GM21390 (cell line): ENCODE measurements around the gene MAGI3.
"Not testable (repeated sequence)": the region's sequence is repeated elsewhere in the genome, so short reads cannot be mapped to it uniquely, and the experiment has no call there.

ENCODE experiments used
- ATAC-seq: cut with Tn5 transposase; IDR thresholded peaks from one replicate; pipeline ENCODE4 v1.9.1; 2021; ENCODE audit not compliant: unreplicated experiment

The MAGI3 gene

GRCh38 chr1:113439277-113439670, 49.0 kb downstream of the MAGI3 start:
- no peak for ATAC-seq

- ATAC-seq: no peak
Measured at GRCh38 chr1:113442131-113442530, 51.8 kb downstream of the MAGI3 start.

- no peak for ATAC-seq
Measured at GRCh38 chr1:113444857-113445256, 54.5 kb downstream of the MAGI3 start.

- ATAC-seq: no peak
Measured at GRCh38 chr1:113451710-113452109, 61.4 kb downstream of the MAGI3 start.

GRCh38 chr1:113452921-113453770, 62.8 kb downstream of the MAGI3 start:
- ATAC-seq: no peak

- no peak for ATAC-seq
Measured at GRCh38 chr1:113453771-113454083, 63.4 kb downstream of the MAGI3 start.

GRCh38 chr1:113455374-113455773, 65.1 kb downstream of the MAGI3 start:
- no peak for ATAC-seq

- ATAC-seq: no peak
Measured at GRCh38 chr1:113456967-113457366, 66.7 kb downstream of the MAGI3 start.

- no peak for ATAC-seq
Measured at GRCh38 chr1:113459279-113459678, 69.0 kb downstream of the MAGI3 start.

GRCh38 chr1:113467991-113468390, 77.7 kb downstream of the MAGI3 start:
- ATAC-seq: no peak

- ATAC-seq: not testable (repeated sequence)
Measured at GRCh38 chr1:113478427-113479195, 88.3 kb downstream of the MAGI3 start.

- ATAC-seq: no peak
Measured at GRCh38 chr1:113479713-113480676, 89.7 kb downstream of the MAGI3 start.

GRCh38 chr1:113485131-113485530, 94.8 kb downstream of the MAGI3 start:
- not testable (repeated sequence) for ATAC-seq

- no peak for ATAC-seq
Measured at GRCh38 chr1:113488576-113489177, 98.4 kb downstream of the MAGI3 start.

- no peak for ATAC-seq
Measured at GRCh38 chr1:113490384-113490783, 100.1 kb downstream of the MAGI3 start.

GRCh38 chr1:113493533-113493932, 103.2 kb downstream of the MAGI3 start:
- no peak for ATAC-seq

- no peak for ATAC-seq
Measured at GRCh38 chr1:113505357-113505756, 115.0 kb downstream of the MAGI3 start.

- no peak for ATAC-seq
Measured at GRCh38 chr1:113507552-113508214, 117.4 kb downstream of the MAGI3 start.

- ATAC-seq: no peak
Measured at GRCh38 chr1:113508364-113509164, 118.2 kb downstream of the MAGI3 start.
